HL-60 (cell line): ENCODE measurements around the gene SNUPN.

Experiments
- DNase-seq, 2 experiments: peaks; one replicate each; pipeline ENCODE4 v3.0.0-alpha.2; 2010 to 2020; ENCODE audit warnings: low read depth in 1 of 2, low spot score in 1 of 2
- H3K27ac ChIP-seq: fragments of 250-450 bp; sonication (Bioruptor Pico); replicated peaks from 2 replicates; pipeline ENCODE4 v1.5.1; 2020; ENCODE audit warnings: mild to moderate bottlenecking, moderate library complexity
- H3K27me3 ChIP-seq: fragments of 250-450 bp; sonication (Bioruptor Pico); 2 replicates; pipeline ENCODE4 v1.5.1; 2021; ENCODE audit warnings: mild to moderate bottlenecking, moderate library complexity; ENCODE audit not compliant: insufficient read depth, poor library complexity, severe bottlenecking
- H3K4me3 ChIP-seq: replicated peaks from 2 replicates; pipeline ENCODE4 v1.5.1; 2011; ENCODE audit warnings: mild to moderate bottlenecking, control low read depth, low read length; ENCODE audit not compliant: insufficient read depth
- CTCF ChIP-seq: IDR thresholded peaks from one replicate; pipeline ENCODE4 v1.5.1; 2011; ENCODE audit warnings: low read length, control low read depth, inconsistent platforms; ENCODE audit not compliant: insufficient read depth
- GABPA ChIP-seq: IDR thresholded peaks from 2 replicates; pipeline ENCODE4 v1.6.1; 2012; ENCODE audit warnings: low read depth
- POLR2AphosphoS5 ChIP-seq: IDR thresholded peaks from 2 replicates; pipeline ENCODE4 v1.6.1; 2012; ENCODE audit warnings: low read depth
- REST ChIP-seq: IDR thresholded peaks from 2 replicates; pipeline ENCODE4 v1.6.1; 2012; ENCODE audit warnings: low read depth; ENCODE audit not compliant: insufficient replicate concordance
- SPI1 ChIP-seq: IDR thresholded peaks from 2 replicates; pipeline ENCODE4 v1.6.1; 2012; ENCODE audit warnings: low read depth, mild to moderate bottlenecking, borderline replicate concordance

SNUPN gene

GRCh38 chr15:75640483-75641178 is 15.1 kb upstream of the SNUPN start:
- Histone ChIP-seq H3K4me3 (peak overlapping the region; percentile 68), H3K27me3 (no peaks in the 10 kb centered on the region), H3K27ac (peak overlapping the region; percentile 96)
- DNase-seq, result peak in 1 of 2 experiments; percentile 78
- TF ChIP-seq GABPA (no peak), POLR2AphosphoS5 (no peak), SPI1 (no peak), CTCF (no peak), REST (no peak)

- H3K27ac ChIP-seq, result peak within 1 kb of the TSS; percentile 96
- no peaks in the 10 kb centered on the region for H3K27me3 ChIP-seq
- peak; percentile 95 to 98 for DNase-seq
- peak; percentile 98 for TF ChIP-seq POLR2AphosphoS5
- TF ChIP-seq REST, result peak; percentile 58
- no peak for TF ChIP-seq GABPA
- peak; percentile 57; the same call in 1 of the 2 replicates for TF ChIP-seq SPI1
- no peak for TF ChIP-seq CTCF
- peak within 1 kb of the TSS; percentile 68 for H3K4me3 ChIP-seq
Observed at GRCh38 chr15:75639709-75640482, 14.4 kb upstream of the SNUPN start, which contains the start of gene IMP3. IMP3 (minus strand) TSS chr15:75640224; CDS start chr15:75640168, 56 bp downstream.

GRCh38 chr15:75639191-75639708 is 13.7 kb upstream of the SNUPN start:
- no peak for TF ChIP-seq GABPA
- TF ChIP-seq CTCF, result no peak
- DNase-seq, result no peak
- Histone ChIP-seq H3K27me3 (no peaks in the 10 kb centered on the region), H3K27ac (peak overlapping the region; percentile 96), H3K4me3 (peak overlapping the region; percentile 68)
